HepG2 (cell line): ENCODE data around the gene NYNRIN.

Experiments used
- CTCF ChIP-seq: sonication (generic); formaldehyde crosslinking; IDR thresholded peaks from 2 replicates; pipeline ENCODE4 v1.5.0; 2020; ENCODE audit warnings: mild to moderate bottlenecking, missing genetic modification reagents, moderate library complexity
- HDAC6 ChIP-seq: fragments of 200-600 bp; sonication (generic); IDR thresholded peaks from 2 replicates; pipeline ENCODE4 v1.7.0; 2017; ENCODE audit warnings: mild to moderate bottlenecking, antibody characterized with exemption, low read length, low read depth
- ZFP41 ChIP-seq: sonication (generic); formaldehyde crosslinking; IDR thresholded peaks from 2 replicates; pipeline ENCODE4 v1.4.0; 2020; ENCODE audit warnings: mild to moderate bottlenecking, missing genetic modification reagents, borderline replicate concordance

DNA sequence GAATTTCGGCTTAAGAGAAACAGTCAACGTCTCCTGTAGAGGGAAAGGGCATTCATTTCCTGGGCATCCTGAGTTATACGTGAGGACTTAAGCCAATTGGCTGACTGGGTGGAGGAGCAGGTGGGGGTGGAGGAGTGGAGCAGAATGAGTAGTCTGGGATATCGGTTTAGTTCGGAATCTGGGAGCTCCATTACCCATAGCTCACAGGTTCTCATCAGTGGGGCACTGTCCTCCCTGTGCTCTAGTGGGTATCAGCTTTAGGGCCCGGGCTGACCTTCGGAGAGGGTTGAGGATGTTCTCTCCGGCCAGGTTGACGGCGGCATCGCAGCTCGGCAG, 43.1 kb downstream of the NYNRIN start:
- TF ChIP-seq CTCF (CRISPR knock-in tag) (no peak), HDAC6 (no peak), ZFP41 (CRISPR knock-in tag) (no peak)
